Adipose tissue (tissue), 3 donors: Measurements from ENCODE around the gene SMG6. TPM values are rescaled to one million over a fixed set of nuclear protein-coding genes. Genes with fewer than 3 reads are reported as not detected.

Experiments
- H3K27ac ChIP-seq: one replicate; pipeline ENCODE4 v1.5.1; 2013; ENCODE audit warnings: low read depth, low read length
- WGBS, 3 donors: extraction: QIAGEN DNeasy Blood & Tissue Kit; methylation state at CpG; one replicate each; pipeline ENCODE4 v1.1.7; 2013; 5-methylcytosine and 5-hydroxymethylcytosine counted together
- polyA plus RNA-seq, 3 donors: library from polyadenylated mRNA; stranded (reverse); fragments of 200-250 nt; gene quantifications; one replicate each; pipeline ENCODE4 v1.2.3, GENCODE V29; 2013
- donor health status: healthy with polysubstance abuse.
- donor health status: Bipolar disorder and iron deficiency.
- donor health status: healthy.

SMG6 gene
- polyA plus RNA-seq, 3 donors: 8.8 to 28.3 (median 18.7) TPM

DNA sequence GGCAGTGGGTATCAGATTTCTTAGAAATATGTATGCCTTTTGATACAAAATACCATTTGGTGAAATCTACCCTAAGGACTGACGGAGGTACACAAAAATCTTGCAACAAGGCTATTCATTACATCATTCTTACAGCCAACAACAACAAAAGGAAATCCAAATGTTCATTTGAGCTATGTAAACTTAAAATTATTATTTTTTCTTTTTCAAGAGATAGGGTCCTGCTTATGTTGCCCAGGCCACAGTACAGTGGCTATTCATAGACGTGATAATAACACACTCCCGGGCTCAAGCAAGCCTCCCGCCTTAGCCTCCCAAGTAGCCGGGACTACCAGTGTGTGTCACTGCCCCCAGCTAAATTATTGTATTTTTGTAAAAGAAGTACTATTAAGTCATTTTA lies 9.2 kb upstream of the SMG6 start:
- 90 to 98% (median 96%) methylated on average over 5 of the region's 5 CpGs for WGBS, 3 donors

DNA sequence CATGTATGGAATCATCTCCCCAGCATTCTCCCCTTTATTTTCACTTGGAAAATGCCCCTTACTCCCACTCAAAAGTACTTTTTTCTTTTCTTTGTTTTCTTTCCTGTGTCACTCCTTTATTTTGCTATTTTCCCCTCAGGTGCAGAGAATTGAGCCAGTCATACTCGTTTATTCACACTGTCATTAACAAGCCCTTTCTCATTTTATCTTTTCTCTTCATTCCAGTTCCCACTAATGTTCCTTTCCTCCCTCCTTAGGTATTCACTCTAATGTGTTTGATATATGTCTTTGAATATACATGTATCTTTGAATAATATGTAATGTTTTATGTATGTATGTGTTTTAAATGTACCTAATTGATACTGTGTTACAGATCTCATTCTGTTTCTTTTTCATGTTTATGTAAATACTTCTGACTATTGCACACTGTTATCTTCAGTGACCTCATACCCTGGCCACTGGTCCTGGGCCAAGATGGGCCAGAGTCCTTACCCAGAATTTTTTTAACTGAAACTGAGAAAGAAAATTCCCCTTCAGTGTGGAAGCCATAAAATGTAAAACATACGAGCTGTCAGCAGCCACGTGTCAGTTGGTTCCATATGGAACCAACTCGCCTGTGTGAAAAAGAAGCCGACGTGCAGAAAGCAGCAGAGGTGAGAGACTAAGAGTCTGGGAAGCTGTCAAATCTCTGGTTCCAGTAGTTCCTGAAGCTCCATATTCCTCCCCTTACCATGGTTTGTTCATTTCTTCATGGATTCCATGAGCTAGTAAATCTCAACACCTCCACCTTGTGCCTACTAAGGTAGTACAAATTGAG lies 6.0 kb upstream of the SMG6 start:
- H3K27ac ChIP-seq: no peak overlapping the region
- WGBS, 3 donors: 46 to 73% (median 68%) methylated on average over 6 of the region's 6 CpGs

More for the DNA sequence above, 9.2 kb upstream of the SMG6 start:
- H3K27ac ChIP-seq: no peak overlapping the region

DNA sequence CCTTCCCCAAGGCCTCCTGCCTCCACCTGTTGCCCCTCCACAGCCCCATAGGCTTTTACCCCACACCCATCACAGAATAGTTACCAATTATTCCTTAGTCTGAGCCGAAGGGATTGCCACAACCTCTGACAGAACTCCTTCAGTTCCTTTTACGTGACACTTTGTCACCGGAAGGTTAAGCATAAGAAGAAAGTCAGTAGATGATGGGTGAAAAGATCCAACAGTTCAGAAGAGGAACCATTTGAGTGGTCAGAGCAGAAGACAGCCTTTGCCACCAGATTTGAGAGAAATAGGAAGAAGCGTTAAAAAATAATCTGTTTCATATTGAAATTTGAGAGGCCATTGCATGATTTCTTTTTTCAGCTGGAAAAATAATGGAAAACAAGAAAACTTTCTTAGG lies 1.3 kb upstream of the SMG6 start:
- no peak overlapping the region for H3K27ac ChIP-seq
- WGBS, 3 donors: 71 to 87% (median 81%) methylated on average over 4 of the region's 4 CpGs

DNA sequence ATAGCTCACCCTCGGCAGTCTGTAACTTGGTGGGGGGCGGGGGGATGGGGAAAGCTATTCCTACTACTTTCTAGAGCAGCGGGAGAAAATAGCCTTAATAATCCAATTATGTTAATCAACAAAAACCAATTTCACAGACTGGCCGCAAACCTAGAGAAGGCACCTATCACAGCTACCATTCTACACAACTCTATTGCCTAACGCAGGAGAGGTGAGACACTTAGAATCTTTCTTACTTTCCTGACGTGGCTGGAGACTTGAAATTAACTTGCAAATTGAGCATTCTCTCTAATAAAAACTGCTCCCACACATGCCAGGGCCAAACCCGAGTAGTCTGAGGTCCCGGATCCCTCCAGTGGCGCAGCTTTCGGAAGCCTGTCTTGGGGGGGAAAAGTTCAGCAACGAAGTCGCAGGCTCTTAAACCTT lies 794 bp downstream of the SMG6 start:
- H3K27ac ChIP-seq: peak overlapping the region; percentile 42
- 2 to 4% (median 3%) methylated on average over 12 of the region's 12 CpGs for WGBS, 3 donors

DNA sequence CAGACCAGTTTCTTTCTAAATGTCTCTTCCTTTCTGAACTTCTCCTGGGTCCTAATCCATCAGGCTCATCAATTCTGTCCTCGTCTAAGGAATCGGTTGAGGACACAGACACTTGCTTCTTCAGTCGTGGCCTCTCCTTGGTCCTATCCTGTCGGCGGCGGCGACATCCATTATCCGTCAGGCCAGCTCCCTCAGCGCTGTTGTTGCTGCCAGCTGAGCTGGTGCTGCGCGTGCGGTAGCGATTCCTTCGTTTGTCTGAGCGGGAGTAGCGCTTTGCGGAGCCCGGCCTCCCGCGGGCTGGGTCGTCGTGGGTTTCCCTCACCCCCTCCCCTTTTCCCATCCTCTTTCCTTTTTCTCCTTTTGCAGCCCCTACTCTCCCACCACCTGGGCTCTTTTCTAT lies 3.8 kb downstream of the SMG6 start:
- WGBS, 3 donors: 85 to 92% (median 90%) methylated on average over 22 of the region's 22 CpGs
- no peak overlapping the region for H3K27ac ChIP-seq

DNA sequence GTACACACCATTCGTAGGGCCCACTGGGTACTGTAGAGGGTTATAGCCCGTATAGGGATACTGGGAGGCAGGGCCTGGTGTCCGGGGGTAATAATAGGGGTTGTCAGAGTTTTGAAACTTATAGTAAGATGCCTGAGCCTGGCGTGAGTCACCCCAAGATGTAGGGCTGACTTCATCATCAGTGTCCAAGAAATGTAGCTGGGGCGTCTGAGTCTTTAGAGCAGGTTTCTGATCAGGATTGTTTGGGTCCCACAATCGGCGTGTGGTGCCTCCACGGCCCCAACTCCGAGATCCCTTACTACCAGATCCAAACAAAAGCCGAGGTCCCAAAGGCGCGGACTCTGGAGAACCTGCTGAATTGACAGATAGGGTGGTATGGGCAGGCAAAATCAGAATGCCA lies 4.4 kb downstream of the SMG6 start:
- 92 to 95% (median 94%) methylated on average over 12 of the region's 12 CpGs for WGBS, 3 donors
- no peak overlapping the region for H3K27ac ChIP-seq

DNA sequence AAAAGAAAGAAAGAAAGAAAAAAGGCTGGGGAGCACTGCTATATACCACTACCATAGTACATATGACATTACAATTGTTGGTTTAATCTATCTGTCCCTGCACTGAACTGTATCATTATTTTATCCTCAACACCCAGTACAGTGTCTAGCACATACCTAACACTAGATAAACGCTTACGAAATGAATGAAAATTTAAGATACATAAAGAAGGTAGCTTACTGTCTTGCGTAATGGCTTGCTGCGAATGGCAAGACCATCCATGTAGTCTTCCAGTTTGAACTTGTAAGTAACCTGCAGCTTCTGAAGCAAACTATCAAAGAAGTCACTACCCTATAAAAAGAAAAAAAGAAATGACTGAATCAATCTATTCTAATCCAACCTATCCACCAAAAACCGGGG lies 6.6 kb downstream of the SMG6 start:
- H3K27ac ChIP-seq: no peak overlapping the region
- 89 to 91% (median 90%) methylated on average over 5 of the region's 5 CpGs for WGBS, 3 donors

DNA sequence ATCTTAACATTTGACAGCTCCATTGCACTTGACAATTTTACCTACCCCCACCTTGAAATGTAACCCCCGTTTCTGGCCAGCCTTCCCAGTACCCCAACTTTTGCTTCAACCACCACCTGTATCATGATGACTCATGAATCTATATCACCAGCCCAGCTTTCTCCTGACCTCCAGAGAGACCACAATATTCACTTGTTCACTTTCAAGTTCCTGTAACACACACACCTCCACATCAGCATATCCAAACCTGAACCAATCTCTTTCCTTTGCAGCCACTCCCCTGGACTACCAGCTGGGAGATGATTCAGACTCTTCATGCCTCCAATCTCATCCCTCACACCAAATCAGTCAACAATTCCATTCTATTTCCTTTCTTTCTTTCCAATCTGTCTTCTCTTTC lies 8.0 kb downstream of the SMG6 start:
- no peak overlapping the region for H3K27ac ChIP-seq
- 82 to 88% (median 86%) methylated on average over 1 of the region's 1 CpG for WGBS, 3 donors

DNA sequence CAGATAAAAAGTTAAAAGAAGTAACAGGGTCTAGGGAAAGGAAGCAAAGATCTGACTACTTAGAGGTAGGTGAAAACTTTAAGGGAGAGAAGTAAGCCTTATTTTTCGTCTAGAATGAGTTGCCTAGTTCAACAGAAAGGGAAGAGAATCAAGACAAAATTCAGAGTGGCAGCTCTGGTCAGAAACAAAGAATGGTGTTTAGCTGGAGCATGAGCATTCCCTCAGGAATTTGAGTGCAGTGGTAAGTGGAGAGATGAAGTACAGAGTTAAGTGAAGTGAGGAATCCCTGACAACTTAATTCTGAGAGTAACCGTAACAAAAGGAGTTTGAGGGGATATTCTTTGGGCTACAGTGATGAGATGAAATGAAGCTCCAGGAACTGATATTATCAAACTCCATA lies 11.5 kb downstream of the SMG6 start:
- 79 to 92% (median 88%) methylated on average over 2 of the region's 2 CpGs for WGBS, 3 donors
- no peak overlapping the region for H3K27ac ChIP-seq

DNA sequence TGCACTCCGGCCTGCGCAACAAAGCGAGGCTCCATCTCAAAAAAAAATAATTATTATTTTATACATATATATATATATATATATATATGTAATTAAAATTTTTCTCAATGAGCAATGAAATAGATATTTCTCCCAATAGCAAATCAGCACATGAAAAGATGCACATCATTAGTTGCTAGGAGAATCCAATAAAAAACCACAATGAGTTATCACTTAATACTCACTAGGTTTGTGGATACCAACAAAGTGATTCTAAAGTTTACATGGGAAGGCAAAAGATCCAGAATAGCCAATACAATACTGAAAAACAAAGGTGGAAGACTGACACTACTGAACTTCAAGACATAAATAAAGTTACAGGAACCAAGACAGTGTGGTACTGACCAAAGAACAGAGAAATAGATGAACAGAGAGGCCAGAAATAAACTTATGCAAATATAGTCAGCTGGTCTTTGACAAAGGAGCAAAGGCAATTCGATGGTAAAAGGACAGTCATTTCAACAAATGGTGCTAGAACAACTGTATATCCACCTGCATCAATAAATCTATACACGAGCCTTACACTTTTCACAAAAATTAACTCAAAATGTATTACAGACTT lies 13.6 kb downstream of the SMG6 start:
- WGBS, 3 donors: 96 to 97% (median 96%) methylated on average over 5 of the region's 5 CpGs
- no peak overlapping the region for H3K27ac ChIP-seq

DNA sequence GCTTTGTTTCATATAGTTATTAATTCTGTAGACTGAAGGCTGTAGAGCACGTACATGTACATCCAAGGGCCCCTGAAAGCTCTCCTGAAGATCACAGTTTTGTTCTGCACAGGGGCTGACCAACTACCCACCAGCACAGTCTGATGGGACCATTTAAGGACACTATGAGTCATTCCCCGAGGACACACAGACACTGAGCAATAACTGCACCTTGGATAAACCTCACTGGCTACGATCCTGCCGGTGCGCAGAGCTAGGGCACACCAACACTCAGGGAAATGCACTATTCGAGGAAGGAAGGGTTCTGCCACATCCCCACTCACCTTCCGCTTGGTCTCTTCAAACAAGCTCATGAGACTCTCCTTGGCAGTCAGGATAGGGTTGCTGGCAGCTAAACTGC lies 20.3 kb downstream of the SMG6 start:
- H3K27ac ChIP-seq: no peak overlapping the region
- 84 to 91% (median 86%) methylated on average over 7 of the region's 7 CpGs for WGBS, 3 donors

DNA sequence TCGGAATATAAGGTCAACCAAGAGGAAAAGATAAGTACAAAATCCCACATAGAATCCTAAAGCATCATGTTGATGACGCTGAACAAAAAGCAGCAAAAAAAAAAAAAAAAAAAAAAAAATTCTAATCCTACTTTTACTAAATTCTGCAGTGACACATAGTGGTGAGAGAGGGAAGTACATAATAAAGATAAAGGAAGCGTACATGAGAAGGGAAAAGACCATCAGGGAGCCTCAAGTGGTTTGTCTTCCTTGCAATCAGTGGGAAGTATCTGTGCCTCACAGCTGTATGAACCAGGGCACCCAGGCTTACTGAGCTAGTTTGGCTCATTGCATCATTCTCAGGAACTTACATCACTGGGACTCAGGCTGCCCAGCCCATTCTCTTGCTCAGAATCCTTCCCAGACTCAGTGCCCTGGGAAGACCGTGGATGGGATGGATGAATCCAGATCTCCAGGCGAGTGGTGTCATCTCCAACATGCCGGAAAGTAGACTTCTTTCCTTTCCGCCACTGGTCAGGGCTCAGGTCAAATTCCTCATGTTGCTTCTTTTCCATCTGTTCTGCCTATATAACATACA lies 21.2 kb downstream of the SMG6 start:
- no peak overlapping the region for H3K27ac ChIP-seq
- WGBS, 3 donors: 54 to 55% (median 55%) methylated on average over 7 of the region's 7 CpGs

DNA sequence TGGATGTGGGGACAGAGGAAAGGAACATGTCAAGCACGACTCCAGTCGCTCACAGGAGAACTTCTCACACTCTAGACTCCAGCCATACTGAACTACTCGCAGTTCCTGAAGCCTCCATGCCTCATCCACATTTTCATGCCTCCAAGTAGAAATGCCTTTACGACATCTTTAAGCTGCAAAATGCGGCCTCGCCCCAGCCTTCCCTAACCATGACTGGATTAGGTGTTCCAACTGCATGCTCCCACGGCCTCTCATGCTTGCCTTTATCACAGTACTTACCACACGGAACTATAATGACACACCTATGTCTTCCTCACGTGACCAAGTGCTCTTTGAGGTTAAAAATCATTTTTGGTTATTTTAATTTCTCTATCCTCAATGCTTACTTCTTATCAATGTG lies 23.9 kb downstream of the SMG6 start:
- no peak overlapping the region for H3K27ac ChIP-seq
- 94 to 96% (median 96%) methylated on average over 9 of the region's 9 CpGs for WGBS, 3 donors

DNA sequence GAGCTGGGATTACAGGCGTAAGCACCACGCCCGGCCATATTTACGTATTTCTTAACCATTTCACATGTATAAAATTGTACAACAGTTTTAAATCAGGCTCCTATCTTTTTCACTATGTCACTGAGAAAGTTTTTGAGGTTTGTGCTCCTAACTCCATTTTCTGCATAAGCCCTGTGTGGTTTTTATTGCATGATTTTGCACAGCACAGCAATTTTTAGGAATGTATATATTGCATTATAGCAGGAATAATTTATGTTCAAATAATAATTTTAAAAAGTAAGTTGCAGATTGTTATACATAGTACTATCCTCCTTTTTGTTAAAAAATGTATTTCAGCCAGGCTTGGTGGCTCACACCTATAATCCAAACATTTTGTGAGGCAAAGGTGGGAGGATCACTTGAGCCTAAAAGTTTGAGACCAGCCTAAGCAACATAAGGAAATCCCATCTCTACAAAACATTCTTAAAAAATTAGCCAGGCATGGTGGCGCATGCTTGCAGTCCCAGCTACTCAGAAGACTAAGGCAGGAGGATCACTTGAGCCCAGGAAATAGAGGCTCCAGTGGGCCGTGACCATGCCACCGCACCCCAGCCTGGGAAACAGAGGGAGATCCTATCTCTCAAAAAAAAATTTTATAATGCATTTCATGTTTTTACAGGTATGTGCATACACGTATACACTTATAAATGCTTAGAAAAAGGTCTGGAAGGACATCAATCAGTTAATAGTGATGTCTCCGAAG lies 26.0 kb downstream of the SMG6 start:
- H3K27ac ChIP-seq: no peak overlapping the region
- WGBS, 3 donors: 95 to 98% (median 96%) methylated on average over 9 of the region's 9 CpGs

DNA sequence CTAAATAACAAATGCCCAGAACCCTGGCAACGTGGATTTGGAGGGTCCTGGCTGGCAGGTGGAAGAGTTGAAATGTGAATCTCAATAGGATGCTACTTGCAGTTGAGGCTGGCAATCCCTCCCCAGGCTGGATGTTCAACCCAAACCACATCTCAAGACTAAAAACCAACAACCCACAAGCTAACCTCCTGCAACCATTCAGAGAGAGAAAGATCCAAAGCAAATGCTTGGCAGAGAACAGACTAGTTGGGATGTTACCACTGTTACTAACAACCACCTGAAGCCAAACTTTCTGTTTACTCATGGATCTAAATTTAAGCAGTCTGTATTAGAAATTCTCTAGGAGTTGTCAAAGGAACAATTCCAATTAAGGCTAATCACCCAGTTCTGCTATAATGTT lies 27.9 kb downstream of the SMG6 start:
- WGBS, 3 donors: 71 to 80% (median 75%) methylated on average over 1 of the region's 1 CpG
- H3K27ac ChIP-seq: no peak overlapping the region

DNA sequence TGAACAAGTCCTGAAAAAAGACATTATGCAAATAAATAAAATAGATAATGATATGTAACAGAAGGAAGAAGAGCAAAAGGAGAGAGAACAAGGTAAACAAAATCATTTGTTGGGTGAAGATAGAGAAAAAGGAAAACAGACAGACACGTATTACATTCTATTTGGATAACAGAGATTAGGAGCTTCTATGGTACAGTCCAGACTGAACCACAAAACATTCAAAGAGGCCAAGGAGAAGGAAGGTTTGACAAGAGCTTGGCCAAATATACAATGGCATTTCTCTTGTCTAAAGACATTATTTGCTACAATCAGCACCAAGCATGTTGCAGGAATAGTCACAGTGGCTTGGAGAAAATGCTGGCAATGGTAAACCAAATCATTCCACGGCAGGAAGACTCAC lies 29.2 kb downstream of the SMG6 start:
- no peak overlapping the region for H3K27ac ChIP-seq
- 47 to 72% (median 66%) methylated on average over 2 of the region's 2 CpGs for WGBS, 3 donors

DNA sequence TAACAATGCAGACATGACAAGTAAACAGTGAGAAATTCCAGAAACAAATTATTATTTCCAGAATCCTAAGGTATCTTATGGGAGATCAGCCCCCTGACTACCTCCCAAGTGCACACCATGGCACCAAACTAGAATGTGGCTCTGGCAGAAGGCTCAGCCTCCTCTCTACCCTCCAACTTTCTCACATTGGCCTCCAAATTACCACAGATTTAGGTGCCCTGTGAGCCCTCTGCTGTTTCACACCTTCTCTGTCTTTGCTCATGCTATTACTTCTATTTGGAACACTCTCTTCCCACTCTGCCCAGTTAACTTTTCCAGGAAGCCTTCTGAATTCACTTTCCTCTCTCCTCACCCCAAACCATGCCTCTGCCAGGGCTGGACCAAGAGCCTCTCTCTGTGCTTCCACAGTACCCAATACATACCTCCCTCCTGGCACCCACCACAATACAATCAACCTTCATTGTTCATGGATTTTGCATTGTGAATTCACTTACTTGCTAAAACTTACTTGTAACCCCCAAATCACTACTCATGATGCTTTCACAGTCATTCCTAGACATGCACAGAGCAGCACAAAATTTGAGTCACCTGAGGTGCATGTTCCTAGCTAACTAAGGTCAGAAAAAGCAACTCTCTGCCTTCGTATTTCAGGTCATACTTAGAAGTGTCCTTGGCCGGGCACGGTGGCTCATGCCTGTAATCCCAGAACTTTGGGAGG lies 31.4 kb downstream of the SMG6 start:
- no peak overlapping the region for H3K27ac ChIP-seq
- 96 to 98% (median 97%) methylated on average over 3 of the region's 3 CpGs for WGBS, 3 donors

DNA sequence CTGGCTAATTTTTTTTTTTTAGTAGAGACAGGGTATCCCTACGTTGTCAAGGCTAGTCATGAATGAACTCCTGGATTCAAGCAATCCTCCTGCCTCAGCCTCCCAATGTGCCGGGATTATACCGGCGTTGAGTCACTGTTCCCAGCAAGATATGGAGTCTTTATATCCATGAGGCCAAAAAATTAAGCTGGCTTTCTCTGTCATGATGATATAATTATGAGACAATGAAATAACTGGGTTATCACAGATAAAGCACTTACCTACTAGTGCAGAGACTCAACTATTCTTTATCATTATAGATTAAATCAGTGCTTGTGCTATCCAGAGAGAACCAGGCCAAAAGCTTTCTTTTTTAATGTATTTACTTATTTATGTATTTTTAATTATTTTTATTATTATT lies 36.2 kb downstream of the SMG6 start:
- 89 to 92% (median 90%) methylated on average over 4 of the region's 4 CpGs for WGBS, 3 donors
- no peak overlapping the region for H3K27ac ChIP-seq

DNA sequence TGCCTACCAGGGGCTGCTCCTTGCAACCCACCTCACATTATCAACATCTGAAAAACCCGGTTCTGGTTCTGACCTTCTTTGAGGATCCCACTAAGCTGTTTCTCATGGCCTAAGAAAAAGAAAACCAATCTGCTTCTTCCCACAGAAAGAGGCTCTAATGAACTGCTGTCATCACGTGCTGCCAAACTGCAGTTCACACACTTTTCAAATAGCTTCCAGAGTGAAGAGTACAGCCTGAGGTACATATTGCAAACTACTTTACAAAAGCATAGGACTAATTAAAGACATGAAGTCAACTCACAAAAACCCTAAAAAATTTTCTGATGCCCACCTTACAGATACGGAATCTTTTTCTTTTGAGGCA lies 36.7 kb downstream of the SMG6 start:
- 48 to 76% (median 71%) methylated on average over 3 of the region's 3 CpGs for WGBS, 3 donors
- H3K27ac ChIP-seq: no peak overlapping the region
